ENCODE data around the gene LDLR.

DNA sequence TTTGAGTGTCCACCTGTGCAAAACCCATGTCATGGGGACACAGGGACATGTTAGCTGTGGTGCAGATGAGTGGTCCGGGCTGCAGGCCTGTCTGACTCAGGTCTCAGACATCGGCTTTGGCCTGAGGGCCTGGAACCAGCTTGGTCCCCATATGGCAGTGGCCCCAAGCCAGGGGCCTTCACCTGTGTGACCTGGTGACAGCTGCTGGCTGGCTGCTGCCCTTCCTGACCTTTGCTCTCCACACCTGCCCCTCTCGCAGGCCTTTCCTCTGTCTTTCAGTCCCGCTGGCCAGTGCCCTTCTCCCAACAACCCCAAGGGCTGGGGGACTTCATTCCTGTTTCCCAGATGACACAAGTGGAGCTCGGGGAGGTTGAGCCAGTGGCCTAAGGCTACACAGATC lies 22.9 kb upstream of the LDLR start:
- TF ChIP-seq CTCF (IDR thresholded peaks at IDR 0.05; ENCODE audit: insufficient read depth, low read depth, low read length), result no peak
- no peak for TF ChIP-seq EZH2 (IDR thresholded peaks at IDR 0.05; ENCODE audit: insufficient read depth, low read length)

All from astrocyte (in vitro differentiated cells and primary cell).